PFSK-1 (cell line): Measurements from ENCODE around the gene MRPS9.

Experiments used
- FOXP2 ChIP-seq: optimal IDR thresholded peaks from 2 replicates; pipeline ENCODE3; 2011; ENCODE audit warnings: borderline replicate concordance, control low read depth, inconsistent platforms; ENCODE audit not compliant: insufficient read depth; ENCODE audit errors: extremely low read length, extremely low read depth
- POLR2AphosphoS5 ChIP-seq: IDR thresholded peaks from 2 replicates; pipeline ENCODE4 v1.6.1; 2012; ENCODE audit warnings: low read depth, mild to moderate bottlenecking, control low read depth, low read length, moderate library complexity
- REST ChIP-seq, 2 experiments: IDR thresholded peaks; 2 replicates each; pipeline versions ENCODE4 v1.6.1 to v1.8.0; 2011 to 2012; ENCODE audit warnings: low read depth in 2 of 2, low read length in 2 of 2, control low read depth in 1 of 2, inconsistent platforms in 1 of 2, mild to moderate bottlenecking in 1 of 2, moderate library complexity in 1 of 2; ENCODE audit not compliant: insufficient read depth in 1 of 2
- SIN3A ChIP-seq: IDR thresholded peaks from 2 replicates; pipeline ENCODE4 v1.6.1; 2012; ENCODE audit warnings: mild to moderate bottlenecking, low read length, moderate library complexity, borderline replicate concordance; ENCODE audit not compliant: insufficient read depth
- TAF1 ChIP-seq: IDR thresholded peaks from 2 replicates; pipeline ENCODE4 v1.6.1; 2012; ENCODE audit warnings: low read length, control low read depth, borderline replicate concordance; ENCODE audit not compliant: insufficient read depth

- TF ChIP-seq POLR2AphosphoS5, result no peak
- no peak for TF ChIP-seq REST (IDR thresholded peaks at IDR 0.05; ENCODE audit: insufficient read depth in 1 of 2, low read depth in 2 of 2, low read length in 2 of 2)
- TF ChIP-seq SIN3A, result no peak
- TF ChIP-seq FOXP2, result no peak
- TF ChIP-seq TAF1, result no peak
Observed at GRCh38 chr2:105099153-105099552, 61.3 kb downstream of the MRPS9 start.
